ENCODE results near the gene DHRS13.

- TF ChIP-seq SUZ12 (IDR thresholded peaks at IDR 0.05; ENCODE audit: extremely low read depth, insufficient read depth, insufficient read length): no peak
- TF ChIP-seq YY1 (IDR thresholded peaks at IDR 0.05; ENCODE audit: insufficient read depth, insufficient read length): no peak
Observed at GRCh38 chr17:28928061-28928460, 25.2 kb upstream of the DHRS13 start.

All from NT2/D1 (cell line).